Stomach (tissue), 9 donors: ENCODE data around the gene ING1. TPM values are rescaled to one million over a fixed set of nuclear protein-coding genes. Genes with fewer than 3 reads are reported as not detected.

ENCODE experiments used
- DNase-seq, 2 donors: peaks; one replicate each; pipeline versions ENCODE4 v3.0.0 to v3.0.0-alpha.2; 2013 to 2019
- H3K27ac ChIP-seq, 5 donors: fragments of 200-600 bp in 4 of 5; sonication (generic) in 4 of 5; one replicate each; pipeline ENCODE4 v1.5.1; 2013 to 2019; ENCODE audit warnings: mild to moderate bottlenecking in 1 of 5, moderate library complexity in 1 of 5
- H3K27me3 ChIP-seq, 3 donors: fragments of 200-600 bp; sonication (generic); one replicate each; pipeline ENCODE4 v1.5.1; 2017 to 2019; ENCODE audit warnings: mixed run types in 1 of 3
- H3K36me3 ChIP-seq, 4 donors: fragments of 200-600 bp; sonication (generic); 1 replicate in 3 of 4; 2 replicates in 1 of 4; pipeline ENCODE4 v1.5.1; 2016 to 2019
- H3K4me1 ChIP-seq, 4 donors: fragments of 200-600 bp; sonication (generic); one replicate each; pipeline ENCODE4 v1.5.1; 2016 to 2019
- H3K4me3 ChIP-seq, 4 donors: fragments of 200-600 bp; sonication (generic) in 3 of 4; one replicate each; pipeline ENCODE4 v1.5.1; 2016 to 2019; ENCODE audit warnings: mild to moderate bottlenecking in 1 of 4
- H3K9me3 ChIP-seq, 4 donors: fragments of 200-600 bp; sonication (generic); one replicate each; pipeline ENCODE4 v1.5.1; 2016 to 2019
- EP300 ChIP-seq: sonication (generic); formaldehyde crosslinking; IDR thresholded peaks from one replicate; pipeline ENCODE4 v1.6.1; 2017; ENCODE audit warnings: antibody characterized with exemption
- POLR2A ChIP-seq, 4 donors: fragments of 450-650 bp; IDR thresholded peaks; one replicate each; pipeline ENCODE4 v1.6.1; 2016; ENCODE audit warnings: antibody characterized with exemption in 4 of 4, control low read depth in 2 of 4, mild to moderate bottlenecking in 1 of 4, moderate library complexity in 1 of 4
- POLR2AphosphoS5 ChIP-seq, 3 donors: sonication (generic); formaldehyde crosslinking; IDR thresholded peaks; one replicate each; pipeline ENCODE4 v1.6.1; 2016; ENCODE audit warnings: antibody characterized with exemption in 3 of 3
- WGBS, 5 donors: extraction: QIAGEN DNeasy Blood & Tissue Kit in 3 of 5; methylation state at CpG; one replicate each; pipeline versions ENCODE4 v1.1.5 to v1.1.7; 2013 to 2018; 5-methylcytosine and 5-hydroxymethylcytosine counted together
- intact Hi-C: fragments of 100-400 bp; cut with DNase I; formaldehyde crosslinking; loops from one replicate; pipeline ENCODE4 v1.15.1; 2023; ENCODE audit warnings: low total_unique reads
- polyA plus RNA-seq, 3 donors: library from polyadenylated mRNA; stranded (reverse); fragments of 200-250 nt; gene quantifications; one replicate each; pipeline ENCODE4 v1.2.3, GENCODE V29; 2013
- total RNA-seq, 5 donors: library from RNA; depleted of rRNA; stranded (reverse); fragments of >200 nt; gene quantifications; one replicate each; pipeline versions ENCODE4 v1.1.0 to v1.2.3, GENCODE V29; 2014 to 2016
- TF ChIP-seq, protein P1 (sequence below), 7 experiments: fragments of 450-650 bp in 4 of 7; fragments of 200-600 bp in 3 of 7; sonication (generic) in 3 of 7; IDR thresholded peaks; one replicate each; pipeline ENCODE4 v1.5.1; 2016 to 2019; ENCODE audit warnings: antibody characterized with exemption in 7 of 7, control low read depth in 2 of 7, mild to moderate bottlenecking in 1 of 7
- donor health status: healthy with polysubstance abuse.
- donor health status: Bipolar disorder and iron deficiency.
- donor health status: healthy.

ING1 gene
- total and polyA plus RNA-seq, 8 donors = 6.4 to 88.9 (median 8.5) TPM

GRCh38 chr13:110696776-110697175 is 16.7 kb upstream of the ING1 start:
- no peak for DNase-seq
- WGBS, 5 donors = 91 to 96% (median 92%) methylated on average over 10 of the region's 10 CpGs

DNA sequence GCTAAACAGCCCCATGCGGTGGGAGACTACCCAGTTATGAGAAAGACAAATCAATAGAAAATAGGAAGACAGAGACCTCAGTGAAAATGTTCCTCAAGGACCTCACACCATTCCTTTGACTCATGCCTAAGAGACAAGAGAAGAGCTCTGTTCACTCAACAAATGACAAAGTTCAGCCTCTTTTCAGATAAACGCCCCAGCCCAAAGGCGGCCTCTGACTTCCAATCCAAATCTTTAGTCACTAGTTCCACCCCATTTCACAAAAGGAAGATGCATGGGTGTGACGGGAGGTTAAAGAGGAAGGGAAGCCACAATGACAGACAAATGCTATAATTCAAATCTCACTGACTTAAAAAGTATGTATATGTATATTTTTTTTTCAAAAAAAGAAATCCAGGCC is 15.7 kb upstream of the ING1 start:
- 74 to 94% (median 88%) methylated on average over 4 of the region's 4 CpGs for WGBS, 5 donors
- no peak for DNase-seq
- H3K27me3 ChIP-seq = no peaks in the 10 kb centered on the region
- peaks cover 25 to 93% (median 89%) of the 10 kb centered on the region in 4 donors for H3K36me3 ChIP-seq
- H3K4me3 ChIP-seq = no peak overlapping the region
- TF ChIP-seq EP300 = no peak
- TF ChIP-seq POLR2A (IDR thresholded peaks at IDR 0.05) = no peak
- TF ChIP-seq, protein P1, sequence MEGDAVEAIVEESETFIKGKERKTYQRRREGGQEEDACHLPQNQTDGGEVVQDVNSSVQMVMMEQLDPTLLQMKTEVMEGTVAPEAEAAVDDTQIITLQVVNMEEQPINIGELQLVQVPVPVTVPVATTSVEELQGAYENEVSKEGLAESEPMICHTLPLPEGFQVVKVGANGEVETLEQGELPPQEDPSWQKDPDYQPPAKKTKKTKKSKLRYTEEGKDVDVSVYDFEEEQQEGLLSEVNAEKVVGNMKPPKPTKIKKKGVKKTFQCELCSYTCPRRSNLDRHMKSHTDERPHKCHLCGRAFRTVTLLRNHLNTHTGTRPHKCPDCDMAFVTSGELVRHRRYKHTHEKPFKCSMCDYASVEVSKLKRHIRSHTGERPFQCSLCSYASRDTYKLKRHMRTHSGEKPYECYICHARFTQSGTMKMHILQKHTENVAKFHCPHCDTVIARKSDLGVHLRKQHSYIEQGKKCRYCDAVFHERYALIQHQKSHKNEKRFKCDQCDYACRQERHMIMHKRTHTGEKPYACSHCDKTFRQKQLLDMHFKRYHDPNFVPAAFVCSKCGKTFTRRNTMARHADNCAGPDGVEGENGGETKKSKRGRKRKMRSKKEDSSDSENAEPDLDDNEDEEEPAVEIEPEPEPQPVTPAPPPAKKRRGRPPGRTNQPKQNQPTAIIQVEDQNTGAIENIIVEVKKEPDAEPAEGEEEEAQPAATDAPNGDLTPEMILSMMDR (IDR thresholded peaks at IDR 0.05) = no peak
- TF ChIP-seq POLR2AphosphoS5 (IDR thresholded peaks at IDR 0.05) = no peak
- H3K4me1 ChIP-seq = peaks cover 0 to 26% (median 12%) of the 10 kb centered on the region in 4 donors
- intact Hi-C loops = no loop called here
- no peak overlapping the region for H3K27ac ChIP-seq
- H3K9me3 ChIP-seq = no peaks in the 10 kb centered on the region

More at GRCh38 chr13:110696776-110697175, 16.7 kb upstream of the ING1 start:
- Histone ChIP-seq H3K4me1 (peaks cover 0 to 15% (median 4%) of the 10 kb centered on the region in 4 donors), H3K27ac (no peak overlapping the region), H3K27me3 (no peaks in the 10 kb centered on the region), H3K9me3 (no peaks in the 10 kb centered on the region), H3K4me3 (no peak overlapping the region), H3K36me3 (peaks cover 25 to 90% (median 85%) of the 10 kb centered on the region in 4 donors)
- intact Hi-C loops = no loop called here
- TF ChIP-seq EP300 (no peak), POLR2AphosphoS5 (IDR thresholded peaks at IDR 0.05) (no peak), POLR2A (IDR thresholded peaks at IDR 0.05) (no peak)
- TF ChIP-seq, protein P1 (IDR thresholded peaks at IDR 0.05) = no peak

DNA sequence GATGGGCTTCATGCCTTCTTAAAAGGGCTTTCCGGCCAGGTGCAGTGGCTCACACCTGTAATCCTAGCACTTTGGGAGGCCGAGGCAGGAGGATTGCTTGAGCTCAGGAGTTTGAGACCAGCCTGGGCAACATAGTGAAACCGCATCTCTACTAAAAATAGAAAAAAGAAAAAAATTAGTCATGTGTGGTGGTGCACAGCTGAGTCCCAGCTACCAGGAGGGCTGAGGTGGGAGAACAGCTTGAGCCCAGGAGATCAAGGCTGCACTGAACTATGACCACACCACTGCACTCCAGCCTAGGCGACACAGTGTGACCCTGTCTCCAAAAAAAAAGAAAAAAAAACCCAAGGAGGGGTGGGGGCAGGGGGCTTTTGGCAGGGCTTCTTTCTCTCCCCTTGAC is 14.8 kb upstream of the ING1 start:
- Histone ChIP-seq H3K4me1 (peaks cover 6 to 34% (median 20%) of the 10 kb centered on the region in 4 donors), H3K4me3 (no peak overlapping the region), H3K9me3 (no peaks in the 10 kb centered on the region), H3K27me3 (no peaks in the 10 kb centered on the region), H3K36me3 (peaks cover 25 to 91% (median 88%) of the 10 kb centered on the region in 4 donors), H3K27ac (no peak overlapping the region)
- intact Hi-C loops = no loop called here
- no peak for DNase-seq
- TF ChIP-seq POLR2A (IDR thresholded peaks at IDR 0.05) = no peak
- no peak for TF ChIP-seq POLR2AphosphoS5 (IDR thresholded peaks at IDR 0.05)
- TF ChIP-seq, protein P1 (IDR thresholded peaks at IDR 0.05) = no peak
- TF ChIP-seq EP300 = no peak
- 85 to 95% (median 90%) methylated on average over 4 of the region's 4 CpGs for WGBS, 5 donors

DNA sequence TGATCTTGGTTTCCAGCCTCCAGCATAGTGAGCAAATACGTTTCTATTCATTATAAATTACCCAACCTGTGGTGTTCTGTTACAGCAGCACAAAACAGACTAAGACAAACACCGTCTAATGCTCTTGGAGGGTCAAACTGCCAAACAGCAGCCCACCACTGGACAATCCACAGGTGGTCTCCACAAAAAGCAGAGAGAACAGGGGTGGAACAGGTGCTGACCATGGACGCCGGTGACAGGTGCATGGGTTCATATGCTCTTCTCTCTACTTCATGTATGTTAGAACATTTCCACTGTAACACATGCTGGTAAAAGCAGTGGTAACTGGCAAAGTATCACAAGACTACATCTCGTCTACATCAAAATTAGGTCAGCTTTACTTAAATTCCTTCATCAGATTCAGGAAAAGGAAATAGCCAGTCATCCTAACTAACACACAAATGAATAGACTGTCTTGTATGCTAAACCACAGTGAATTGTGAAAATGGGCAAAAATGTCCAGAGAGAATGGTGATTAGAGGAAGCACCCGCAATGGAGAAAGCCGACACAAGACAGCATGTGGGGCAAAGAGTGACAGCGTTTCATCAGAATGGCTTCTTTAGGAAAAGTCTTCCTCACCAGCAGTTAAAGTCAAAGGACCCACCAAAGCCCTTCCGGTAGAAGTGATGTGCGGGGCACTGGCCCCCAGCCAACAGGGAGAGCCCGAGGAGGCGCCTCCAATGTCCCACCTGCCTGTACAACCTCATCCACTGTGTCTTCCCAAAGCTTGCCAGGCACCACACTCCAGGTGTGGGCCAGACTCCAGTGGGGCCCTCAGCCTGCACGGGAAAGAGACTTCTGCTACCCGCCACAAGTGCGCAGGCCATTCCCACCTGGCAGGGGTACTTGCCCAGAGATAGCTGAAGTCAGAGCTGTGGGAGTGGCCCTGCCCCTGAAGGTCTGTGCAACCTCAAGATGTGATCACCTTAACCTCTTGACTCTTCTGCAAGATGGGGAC is 14.1 kb upstream of the ING1 start:
- TF ChIP-seq POLR2A (IDR thresholded peaks at IDR 0.05) (no peak), EP300 (no peak), POLR2AphosphoS5 (IDR thresholded peaks at IDR 0.05) (no peak)
- TF ChIP-seq, protein P1 (IDR thresholded peaks at IDR 0.05) = no peak
- no peak overlapping the region for H3K27ac ChIP-seq

More for the DNA sequence above, 14.1 kb upstream of the ING1 start:
- peaks cover 25 to 84% (median 80%) of the 10 kb centered on the region in 4 donors for H3K36me3 ChIP-seq
- no peaks in the 10 kb centered on the region for H3K27me3 ChIP-seq
- no peak overlapping the region for H3K4me3 ChIP-seq
- intact Hi-C loops = loop anchor here (10.0 kb wide), 1 partner anchor 55 kb away; no protein-coding TSS in a partner anchor
- H3K9me3 ChIP-seq = no peaks in the 10 kb centered on the region
- DNase-seq = no peak
- 77 to 90% (median 87%) methylated on average over 15 of the region's 15 CpGs for WGBS, 5 donors
- peaks cover 12 to 42% (median 25%) of the 10 kb centered on the region in 4 donors for H3K4me1 ChIP-seq
